ENCODE data around the gene PTPRA.
"Not testable (repeated sequence)": the region's sequence is repeated elsewhere in the genome, so short reads cannot be mapped to it uniquely, and the experiment has no call there.

The PTPRA gene

GRCh38 chr20:2889797-2890196, 16.5 kb downstream of the PTPRA start:
- no peak for DNase-seq (ENCODE audit: low read depth in 2 of 2)

GRCh38 chr20:2890742-2891141, 17.5 kb downstream of the PTPRA start:
- no peak for DNase-seq (ENCODE audit: low read depth in 2 of 2)

GRCh38 chr20:2891343-2891742, 18.1 kb downstream of the PTPRA start:
- DNase-seq (ENCODE audit: low read depth in 2 of 2): no peak

- DNase-seq (ENCODE audit: low read depth in 2 of 2): no peak
Measured at GRCh38 chr20:2892376-2892775, 19.1 kb downstream of the PTPRA start.

- no peak for DNase-seq (ENCODE audit: low read depth in 2 of 2)
Measured at GRCh38 chr20:2894221-2894620, 20.9 kb downstream of the PTPRA start.

- DNase-seq (ENCODE audit: low read depth in 2 of 2): not testable (repeated sequence)
Measured at GRCh38 chr20:2895154-2895553, 21.9 kb downstream of the PTPRA start.

- no peak for DNase-seq (ENCODE audit: low read depth in 2 of 2)
Measured at GRCh38 chr20:2899243-2899642, 26.0 kb downstream of the PTPRA start.

GRCh38 chr20:2900845-2901592, 27.7 kb downstream of the PTPRA start:
- no peak for DNase-seq (ENCODE audit: low read depth in 2 of 2)

- no peak for DNase-seq (ENCODE audit: low read depth in 2 of 2)
Measured at GRCh38 chr20:2902291-2902690, 29.0 kb downstream of the PTPRA start.

GRCh38 chr20:2902818-2903217, 29.5 kb downstream of the PTPRA start:
- DNase-seq (ENCODE audit: low read depth in 2 of 2): no peak

GRCh38 chr20:2903686-2904085, 30.4 kb downstream of the PTPRA start:
- no peak for DNase-seq (ENCODE audit: low read depth in 2 of 2)

- no peak for DNase-seq (ENCODE audit: low read depth in 2 of 2)
Measured at GRCh38 chr20:2907519-2907918, 34.2 kb downstream of the PTPRA start.

- no peak for DNase-seq (ENCODE audit: low read depth in 2 of 2)
Measured at GRCh38 chr20:2909953-2910352, 36.7 kb downstream of the PTPRA start.

- DNase-seq (ENCODE audit: low read depth in 2 of 2): no peak
Measured at GRCh38 chr20:2911200-2911599, 37.9 kb downstream of the PTPRA start.

- no peak for DNase-seq (ENCODE audit: low read depth in 2 of 2)
Measured at GRCh38 chr20:2914160-2914559, 40.9 kb downstream of the PTPRA start.

- no peak for DNase-seq (ENCODE audit: low read depth in 2 of 2)
Measured at GRCh38 chr20:2917266-2917665, 44.0 kb downstream of the PTPRA start.

- no peak for DNase-seq (ENCODE audit: low read depth in 2 of 2)
Measured at GRCh38 chr20:2918096-2919049, 45.1 kb downstream of the PTPRA start.

- DNase-seq (ENCODE audit: low read depth in 2 of 2): no peak
Measured at GRCh38 chr20:2919518-2920245, 46.4 kb downstream of the PTPRA start.

GRCh38 chr20:2920473-2920872, 47.2 kb downstream of the PTPRA start:
- no peak for DNase-seq (ENCODE audit: low read depth in 2 of 2)

- no peak for DNase-seq (ENCODE audit: low read depth in 2 of 2)
Measured at GRCh38 chr20:2921506-2921905, 48.2 kb downstream of the PTPRA start.

GRCh38 chr20:2922957-2923356, 49.7 kb downstream of the PTPRA start:
- no peak for DNase-seq (ENCODE audit: low read depth in 2 of 2)

- DNase-seq (ENCODE audit: low read depth in 2 of 2): no peak
Measured at GRCh38 chr20:2930538-2930937, 57.3 kb downstream of the PTPRA start.

Data from stimulated activated CD8-positive, alpha-beta memory T cell treated with anti-CD3 and anti-CD28 coated beads, Interleukin-2, amount 100 ng/mL, for 1 hour (primary cell).